HG02623 (cell line): ENCODE data around the gene TAX1BP1.
"Not testable (repeated sequence)": the region's sequence is repeated elsewhere in the genome, so short reads cannot be mapped to it uniquely, and the experiment has no call there.

Experiments
- ATAC-seq: cut with Tn5 transposase; IDR thresholded peaks from one replicate; pipeline ENCODE4 v1.9.1; 2021; ENCODE audit warnings: moderate library complexity; ENCODE audit not compliant: unreplicated experiment

TAX1BP1 gene

DNA sequence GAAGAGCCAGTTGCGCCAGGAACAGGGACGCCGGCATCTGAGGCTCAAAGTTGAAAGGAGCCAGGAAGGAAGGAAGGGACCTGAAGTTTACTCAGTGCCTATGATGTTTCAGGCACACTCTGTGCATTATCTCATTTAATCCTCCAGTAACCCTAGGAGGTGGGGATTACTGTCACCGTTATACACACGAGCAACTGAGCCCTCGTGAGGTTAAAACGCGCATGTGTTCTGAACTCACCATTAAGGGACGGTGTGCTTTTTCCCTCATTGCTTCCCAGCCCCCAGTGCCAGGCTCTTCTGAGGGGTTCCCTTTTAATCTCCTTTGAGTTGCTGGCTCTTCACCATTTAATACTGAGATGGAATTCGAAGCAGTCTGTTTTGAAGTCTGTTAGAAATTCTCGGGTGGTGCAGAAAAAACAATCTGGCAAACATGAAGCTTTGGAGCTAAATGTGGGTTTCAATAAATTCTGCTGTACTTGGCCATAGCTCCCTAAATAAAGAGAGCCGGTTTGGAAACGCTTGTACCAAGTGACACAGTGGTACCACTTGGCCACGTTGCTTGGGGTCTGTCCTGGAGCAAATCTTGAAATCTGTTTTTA, 102.2 kb downstream of the TAX1BP1 start:
- no peak for ATAC-seq

DNA sequence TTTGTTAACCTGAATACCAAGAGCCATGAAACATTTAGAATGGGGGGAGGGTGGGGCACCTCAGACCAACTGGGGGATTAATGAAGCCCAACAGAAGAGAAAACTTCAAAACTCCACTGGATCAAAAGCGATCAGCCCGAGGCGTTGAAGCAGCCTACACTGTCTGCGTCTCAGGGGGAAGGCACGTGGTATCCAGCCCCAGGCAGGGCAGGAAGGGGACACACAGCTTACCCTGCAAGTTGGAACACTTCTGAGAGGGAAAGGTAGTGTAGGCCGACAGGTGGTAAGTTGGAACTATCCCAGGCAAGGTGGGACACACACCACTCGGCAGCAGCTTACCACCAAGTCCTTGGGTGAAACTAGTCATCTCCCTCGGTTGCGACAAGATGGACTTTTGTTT, 102.9 kb downstream of the TAX1BP1 start:
- no peak for ATAC-seq

DNA sequence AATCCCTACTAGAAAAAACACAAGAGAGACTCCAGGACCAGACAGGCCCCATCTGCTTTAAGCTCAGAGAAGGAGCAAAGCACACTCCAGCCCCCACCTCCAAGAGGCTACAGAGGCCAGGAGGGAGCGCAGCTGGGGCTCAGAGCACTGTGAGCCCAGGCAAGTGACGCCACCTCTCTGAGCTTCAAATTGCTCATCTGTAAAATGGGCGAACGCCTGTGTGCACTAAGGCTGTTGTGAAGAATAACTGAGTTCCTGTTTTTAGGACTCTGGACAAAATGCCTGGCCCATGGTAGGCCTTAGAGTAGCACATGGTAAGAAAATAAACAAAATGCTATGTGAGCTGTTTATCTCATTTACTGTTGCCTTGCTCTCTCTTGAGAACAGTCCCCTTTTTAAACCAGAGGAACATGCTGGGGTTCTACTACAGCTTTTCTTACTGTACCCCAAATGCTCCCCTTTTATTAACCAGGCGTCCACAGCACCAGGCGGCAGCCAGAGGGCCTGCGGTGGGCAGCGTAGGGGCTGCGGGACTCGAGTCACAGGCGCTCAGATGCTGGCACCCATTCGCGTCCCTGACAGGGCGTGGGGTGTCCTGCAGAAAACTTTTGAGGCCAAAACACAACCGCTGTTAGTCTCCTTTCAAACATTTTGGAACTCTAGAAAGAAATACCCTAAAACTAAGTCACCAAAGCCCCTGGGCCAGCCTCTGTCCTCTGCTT, 103.8 kb downstream of the TAX1BP1 start:
- no peak for ATAC-seq

DNA sequence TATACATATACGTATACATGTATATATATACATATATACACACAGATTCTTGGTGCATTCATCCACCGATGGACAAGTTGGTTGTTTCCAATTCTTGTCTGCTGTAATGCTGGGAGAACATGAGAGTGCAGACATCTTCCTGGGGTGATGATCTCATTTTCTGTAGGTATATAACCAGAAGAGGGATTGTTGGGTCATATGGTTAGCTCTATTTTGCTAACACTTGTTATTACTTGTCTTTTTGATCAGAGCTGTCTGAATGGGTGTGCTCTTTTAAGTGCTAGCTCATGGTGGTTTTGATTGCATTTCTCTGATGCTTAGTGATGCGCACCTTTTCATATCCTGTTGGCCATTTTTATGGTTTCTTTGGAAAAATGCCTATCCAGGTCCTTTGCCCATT, 106.4 kb downstream of the TAX1BP1 start:
- ATAC-seq: no peak

DNA sequence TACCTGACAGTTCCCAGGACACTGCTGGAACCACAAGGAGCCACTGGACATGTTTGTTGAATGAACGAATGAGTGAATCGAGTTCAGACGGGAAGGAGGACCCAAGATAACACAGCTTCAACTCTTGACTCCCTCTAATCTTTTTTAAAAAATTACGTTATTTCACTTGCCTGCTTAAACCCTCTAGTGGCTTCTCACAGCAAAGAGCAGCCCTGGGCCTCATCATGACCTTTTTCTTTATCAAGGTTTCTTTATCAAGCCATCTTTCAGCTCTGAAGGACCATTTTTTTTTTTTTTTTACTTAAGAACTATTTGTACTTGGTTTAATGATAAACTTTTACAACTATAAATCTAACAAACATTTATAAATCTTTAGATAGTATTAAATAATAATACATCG, 110.6 kb downstream of the TAX1BP1 start:
- ATAC-seq: no peak

DNA sequence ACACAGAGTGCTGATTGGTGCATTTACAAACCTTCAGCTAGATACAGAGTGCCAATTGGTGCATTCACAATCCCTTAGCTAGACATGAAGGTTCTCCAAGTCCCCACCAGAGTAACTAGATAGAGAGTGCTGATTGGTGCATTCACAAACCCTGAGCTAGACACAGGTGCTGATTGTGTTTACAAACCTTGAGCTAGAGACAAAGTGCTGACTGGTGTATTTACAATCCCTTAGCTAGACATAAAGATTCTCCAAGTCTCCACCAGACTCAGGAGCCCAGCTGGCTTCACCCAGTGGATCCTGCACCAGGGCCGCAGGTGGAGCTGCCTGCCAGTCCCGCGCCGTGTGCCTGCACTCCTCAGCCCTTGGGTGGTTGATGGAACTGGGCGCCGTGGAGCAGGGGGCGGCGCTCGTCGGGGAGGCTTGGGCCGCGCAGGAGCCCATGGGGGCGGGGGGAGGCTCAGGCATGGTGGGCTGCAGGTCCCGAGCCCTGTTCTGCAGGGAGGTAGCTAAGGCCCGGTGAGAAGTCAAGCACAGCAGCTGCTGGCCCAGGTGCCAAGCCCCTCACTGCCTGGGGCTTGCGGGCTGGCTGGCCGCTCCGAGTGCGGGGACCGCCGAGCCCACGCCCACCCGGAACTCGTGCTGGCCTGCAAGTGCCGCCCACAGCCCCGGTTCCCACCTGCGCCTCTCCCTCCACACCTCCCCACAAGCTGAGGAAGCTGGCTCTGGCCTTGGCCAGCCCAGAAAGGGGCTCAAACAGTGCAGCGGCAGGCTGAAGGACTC, 116.9 kb downstream of the TAX1BP1 start:
- not testable (repeated sequence) for ATAC-seq

DNA sequence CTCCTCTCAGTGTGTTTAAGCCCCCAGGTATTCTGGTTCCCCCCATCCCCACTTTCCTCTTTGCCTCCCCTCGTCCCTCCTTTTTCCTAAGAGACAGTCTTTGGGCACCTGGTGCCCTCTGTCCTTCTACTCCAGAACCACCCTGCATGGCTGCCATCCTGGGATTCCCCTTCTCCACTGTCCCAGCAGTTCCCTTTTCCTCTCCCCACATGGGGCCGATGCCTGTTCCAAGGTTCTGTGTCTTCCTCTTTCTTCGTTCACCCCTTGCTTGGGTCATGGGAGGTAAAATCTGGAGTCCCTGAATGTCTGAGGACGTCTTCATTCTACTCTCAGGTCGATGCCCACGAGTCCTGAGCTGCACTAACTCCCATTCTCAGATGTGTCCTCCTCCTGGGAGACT, 120.8 kb downstream of the TAX1BP1 start:
- no peak for ATAC-seq

DNA sequence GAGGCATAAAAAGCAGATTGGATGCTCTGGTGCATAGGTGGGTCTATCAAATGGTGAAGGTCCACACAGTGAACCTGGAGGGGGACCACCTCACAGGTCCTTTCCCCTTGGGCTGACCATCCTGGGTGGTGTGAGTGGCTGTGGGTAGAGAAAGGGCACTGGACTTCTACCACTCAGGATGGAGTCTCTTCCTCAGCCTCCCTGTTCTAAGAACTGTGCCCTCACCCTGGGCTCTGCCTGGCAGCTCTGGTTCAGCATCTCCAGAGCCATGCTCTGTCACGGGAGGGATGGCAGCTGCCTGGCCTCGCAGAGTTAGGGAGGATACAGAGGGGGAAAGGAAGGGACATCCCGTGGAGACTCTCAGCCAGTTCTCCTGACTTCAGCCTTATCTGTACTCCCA, 121.8 kb downstream of the TAX1BP1 start:
- ATAC-seq: no peak

DNA sequence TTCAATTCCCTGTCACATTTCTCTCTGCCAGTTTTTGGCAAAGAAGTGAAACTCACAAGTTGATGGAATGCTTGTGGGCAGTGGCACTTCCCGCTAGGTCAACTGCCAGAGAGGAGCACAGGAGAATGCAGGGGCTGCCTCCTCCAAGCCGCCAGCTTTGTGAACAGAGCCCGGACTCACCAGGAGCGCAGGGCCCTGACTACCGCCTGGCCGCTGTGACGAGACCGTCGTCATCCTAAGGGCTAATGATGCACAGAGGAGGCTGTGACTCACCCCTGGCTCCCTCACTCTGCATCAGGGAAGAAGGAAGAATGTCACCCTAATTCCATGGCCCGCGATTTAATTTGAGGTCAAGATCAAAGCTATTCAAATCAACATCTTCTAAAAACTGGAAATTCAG, 123.9 kb downstream of the TAX1BP1 start:
- ATAC-seq: no peak

DNA sequence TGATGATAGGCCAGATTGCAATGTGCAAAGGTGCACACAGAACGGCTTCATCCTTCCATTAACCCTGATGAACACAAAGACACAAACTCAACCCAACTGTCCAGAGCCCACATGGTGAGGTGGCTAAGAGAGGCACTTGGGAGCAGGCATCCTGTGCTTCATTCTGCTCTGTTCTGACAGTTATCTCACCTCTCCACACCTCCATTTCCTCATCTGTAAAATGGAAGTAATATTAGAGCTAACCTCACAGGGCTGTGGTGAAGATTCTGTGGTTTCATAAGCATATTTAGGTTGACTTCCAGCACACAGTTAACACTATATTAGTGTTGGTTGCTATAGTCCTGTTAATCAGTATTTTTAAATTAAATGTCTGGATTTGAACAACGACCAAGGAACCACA, 126.3 kb downstream of the TAX1BP1 start:
- no peak for ATAC-seq

DNA sequence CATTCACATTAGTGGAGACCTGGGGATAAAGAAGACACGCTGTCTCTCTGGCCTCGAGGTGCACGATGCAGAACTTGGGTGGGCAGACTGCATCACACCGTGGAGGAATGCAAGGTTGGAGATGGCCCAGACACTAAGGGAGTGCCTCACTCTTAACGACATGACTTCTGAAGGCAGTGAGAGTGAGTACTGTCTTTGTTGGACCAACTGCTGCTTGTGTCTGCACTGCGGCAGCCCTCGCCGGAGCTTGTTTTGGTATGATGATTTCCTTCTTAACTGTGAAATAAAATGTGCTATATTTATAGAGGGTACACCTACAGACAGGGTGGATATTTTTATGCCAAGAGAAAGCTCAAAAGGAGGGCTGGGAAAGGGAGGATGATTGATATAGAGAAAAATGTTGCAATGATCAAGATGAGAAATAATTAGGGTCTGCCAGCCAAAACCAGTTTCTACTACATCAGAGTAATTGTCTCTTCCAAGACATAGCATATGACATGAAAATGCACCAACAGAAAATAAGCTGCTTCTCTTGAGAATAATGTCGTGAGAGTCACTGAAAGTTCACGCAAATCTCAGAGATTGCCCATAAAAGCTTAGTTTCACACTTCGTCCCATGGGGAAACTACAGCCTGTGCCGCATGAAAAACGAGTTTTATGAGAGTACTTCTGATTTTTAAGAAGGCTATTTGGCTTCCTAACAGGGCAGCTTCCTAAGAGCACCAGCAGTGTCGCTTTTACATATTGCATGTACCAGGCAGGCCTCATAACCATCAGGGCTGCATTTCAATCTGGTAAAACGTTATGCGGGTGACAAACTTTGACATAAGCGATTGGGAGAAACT, 127.1 kb downstream of the TAX1BP1 start:
- no peak for ATAC-seq

DNA sequence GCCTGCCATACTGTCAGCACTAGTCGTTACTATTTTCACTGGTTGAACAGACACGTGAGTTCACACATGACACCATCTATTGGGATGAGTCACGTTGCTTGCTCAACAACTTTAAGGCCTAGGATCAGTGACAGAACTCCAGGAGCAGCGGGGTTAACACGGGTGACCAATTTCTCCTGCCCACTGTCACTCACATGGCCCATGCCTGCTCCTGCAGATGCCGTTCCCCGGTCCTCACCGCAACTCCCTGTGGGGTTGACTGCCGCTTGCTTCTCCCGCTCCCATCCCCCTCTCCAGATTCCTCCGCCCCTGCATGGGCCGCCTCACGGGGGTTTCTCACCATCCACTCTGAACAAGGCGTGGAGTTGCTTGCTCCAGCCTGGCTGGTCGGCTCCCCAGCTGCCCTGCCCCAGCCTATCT, 128.2 kb downstream of the TAX1BP1 start:
- ATAC-seq: no peak

DNA sequence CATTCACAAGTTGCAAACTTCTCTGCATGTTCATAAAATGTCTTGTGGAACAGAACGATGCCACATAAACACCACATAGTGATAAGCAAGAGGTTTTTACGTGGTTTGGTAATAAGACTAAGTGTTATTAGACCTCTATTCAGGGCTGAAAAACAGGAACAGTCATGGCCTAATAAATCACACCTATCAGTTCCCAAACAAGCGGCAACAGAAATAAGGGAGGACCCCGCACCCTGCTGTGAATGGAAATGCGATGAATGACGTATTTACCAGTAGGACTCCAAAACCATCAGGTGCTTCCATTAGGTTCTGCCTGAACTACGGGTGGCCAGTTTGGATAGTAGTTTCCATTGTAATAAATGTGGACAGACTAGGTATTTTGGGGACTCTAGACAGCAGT, 129.1 kb downstream of the TAX1BP1 start:
- ATAC-seq: no peak

DNA sequence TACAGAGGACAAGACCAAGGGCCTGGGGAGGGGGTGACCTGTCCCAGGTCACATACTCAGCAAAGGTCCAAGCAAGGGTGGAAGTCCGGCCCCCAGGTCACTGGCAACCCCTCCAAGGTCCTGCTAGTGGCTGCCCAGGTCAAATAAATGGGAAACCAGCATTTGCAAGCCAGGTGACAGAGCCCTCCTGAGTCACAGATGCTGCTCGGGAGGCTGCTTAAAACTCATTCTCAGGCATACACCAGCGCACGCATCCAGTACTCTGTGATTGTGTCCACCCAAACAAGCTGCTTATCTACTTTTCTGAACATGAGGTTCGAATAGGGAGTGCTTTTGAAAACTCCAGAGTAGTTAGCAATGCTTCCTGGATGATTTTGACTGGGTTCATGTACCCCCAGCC, 130.6 kb downstream of the TAX1BP1 start:
- ATAC-seq: no peak

DNA sequence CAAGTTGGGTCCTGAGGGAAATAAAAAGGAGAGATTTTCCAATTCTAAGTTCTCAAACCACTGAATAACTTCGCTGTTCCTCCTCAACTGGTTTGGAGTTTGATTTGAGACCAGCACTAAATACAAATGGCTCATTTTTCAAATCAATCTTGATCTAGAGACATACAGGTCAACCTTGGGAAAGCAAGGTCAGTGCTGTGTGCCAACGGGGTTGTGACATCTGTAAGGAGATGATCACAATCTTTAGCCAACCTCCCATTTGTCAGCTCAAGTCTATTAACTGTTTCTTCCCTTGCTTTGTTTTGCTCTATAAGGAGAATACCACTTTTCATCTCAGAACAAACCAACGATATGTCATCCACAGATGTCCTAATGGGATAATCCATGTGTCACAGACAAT, 131.1 kb downstream of the TAX1BP1 start:
- ATAC-seq: no peak

DNA sequence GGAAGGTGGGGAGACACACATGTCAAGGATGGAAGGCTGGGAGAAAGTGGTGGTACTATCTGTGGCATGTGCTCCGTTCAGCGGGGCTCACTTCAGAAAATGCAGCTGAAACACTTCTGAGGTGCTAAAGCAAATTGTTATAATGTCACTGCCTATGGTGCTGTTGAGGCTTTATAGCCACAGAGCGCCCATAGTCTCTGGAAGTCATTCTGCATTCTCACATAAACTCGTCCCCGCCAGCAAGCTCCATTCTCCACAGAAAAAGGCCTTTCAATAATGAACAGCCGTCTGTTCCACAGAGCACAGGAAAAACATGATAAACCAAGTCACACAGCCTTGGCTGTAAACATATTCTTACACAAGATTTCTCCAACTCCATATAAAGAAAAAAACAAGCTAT, 131.9 kb downstream of the TAX1BP1 start:
- no peak for ATAC-seq

DNA sequence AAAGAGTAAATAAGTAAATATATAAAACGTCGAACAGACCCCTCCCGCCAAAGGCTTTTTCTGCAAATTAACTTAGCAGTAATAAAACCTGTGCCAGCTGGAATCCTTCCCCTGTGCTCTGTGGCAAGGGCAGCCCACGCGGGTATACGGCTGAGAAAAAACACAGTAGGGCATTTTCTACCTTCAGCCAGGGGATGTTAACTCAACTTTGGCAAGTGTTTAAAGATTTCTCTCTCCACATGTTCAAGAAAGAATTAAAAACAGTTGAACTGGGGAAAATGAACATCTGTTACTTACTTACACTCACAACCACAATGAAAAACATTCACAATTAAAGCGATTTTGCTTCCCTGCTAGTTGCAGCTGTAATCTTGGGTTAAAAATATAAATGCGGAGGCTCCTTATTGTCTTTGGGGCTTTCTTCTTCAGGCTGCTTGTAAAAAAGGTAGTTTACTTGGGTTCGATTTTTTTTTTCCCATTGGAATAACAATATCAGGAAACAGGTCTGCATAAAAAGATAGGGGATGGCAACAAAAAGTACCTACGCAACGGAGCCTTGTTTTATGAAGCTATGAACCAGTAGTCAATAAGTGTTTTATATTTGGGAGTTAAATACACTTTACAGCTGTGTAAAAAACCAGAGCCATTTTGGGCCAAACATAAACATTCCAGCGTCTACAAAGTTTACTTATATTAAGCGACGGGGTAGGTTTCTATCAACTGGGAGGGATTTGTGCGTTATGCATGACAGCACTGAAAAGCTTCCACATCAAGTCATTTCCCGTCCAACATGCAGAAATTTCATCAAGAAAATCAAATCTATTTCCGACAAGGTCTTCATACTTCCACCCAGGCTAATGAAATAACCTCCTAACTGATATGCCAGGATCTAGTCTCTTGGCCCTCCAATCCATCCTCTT, 132.7 kb downstream of the TAX1BP1 start:
- no peak for ATAC-seq

DNA sequence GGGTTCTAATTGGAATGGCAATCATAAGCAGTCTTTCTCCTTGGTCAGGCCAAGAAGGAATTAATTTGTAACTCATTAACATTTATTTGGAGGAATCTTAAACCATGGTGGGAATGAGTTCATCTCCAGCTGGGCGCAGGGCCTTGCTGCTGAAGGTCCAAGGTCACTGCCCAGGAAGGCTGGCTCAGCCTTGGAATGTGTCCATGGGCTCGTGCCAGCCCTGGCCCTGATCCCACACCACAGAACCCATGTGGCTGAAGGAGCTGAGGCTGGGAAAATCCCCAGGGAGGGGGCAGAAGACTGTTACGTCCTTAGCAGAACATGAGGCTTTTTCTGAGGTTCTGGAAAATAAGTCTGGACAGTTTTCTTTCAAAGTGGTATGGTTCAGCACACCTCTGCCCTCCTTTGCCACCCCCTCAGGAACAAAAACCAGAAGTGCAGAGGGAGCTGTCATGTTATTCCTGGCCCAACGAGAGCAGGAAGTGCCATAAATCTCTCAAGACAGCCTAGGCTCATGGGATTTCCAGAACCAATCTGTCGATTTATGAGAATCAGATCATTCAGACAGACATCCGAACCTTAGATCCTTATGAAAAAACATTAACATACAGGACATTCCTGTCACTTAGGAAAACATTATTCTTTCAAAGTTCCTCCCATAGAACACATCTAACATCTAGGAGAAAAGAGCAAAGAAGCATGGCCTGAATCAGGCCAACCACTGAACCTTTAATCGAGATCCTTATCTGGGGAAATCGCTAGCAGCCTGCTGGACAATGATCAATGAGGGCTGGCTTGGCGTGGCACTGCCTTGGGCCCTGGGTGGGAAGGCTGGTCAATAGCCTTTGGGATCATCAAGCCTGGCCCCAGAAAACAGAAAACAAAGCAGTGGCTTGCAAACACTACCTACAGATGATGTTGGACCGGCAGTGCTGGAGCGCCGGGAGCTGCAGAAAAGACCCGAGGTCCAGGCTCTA, 134.3 kb downstream of the TAX1BP1 start:
- no peak for ATAC-seq

DNA sequence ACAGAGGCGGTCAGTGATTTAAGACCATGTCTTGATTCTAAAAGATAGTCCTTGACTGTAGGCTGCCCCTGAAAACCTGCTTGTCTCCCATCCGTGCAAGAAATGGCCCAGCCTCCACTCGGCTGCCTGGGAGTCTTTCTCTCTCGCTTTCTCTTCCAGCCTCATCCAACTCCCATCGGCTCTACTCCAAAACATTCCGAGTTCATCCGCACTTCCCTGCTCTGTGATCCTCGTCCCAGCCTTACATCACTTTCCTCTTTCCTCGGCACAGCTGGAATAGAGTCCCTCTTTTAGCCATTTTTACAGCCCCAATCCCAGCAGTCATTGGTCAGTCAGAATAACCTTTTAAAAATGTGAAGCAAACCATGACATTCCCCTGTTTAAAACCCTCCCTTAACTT, 135.1 kb downstream of the TAX1BP1 start:
- no peak for ATAC-seq
